ENCODE results near the gene NUP155.
"Not testable (repeated sequence)": the region's sequence is repeated elsewhere in the genome, so short reads cannot be mapped to it uniquely, and the experiment has no call there.

NUP155 gene

DNA sequence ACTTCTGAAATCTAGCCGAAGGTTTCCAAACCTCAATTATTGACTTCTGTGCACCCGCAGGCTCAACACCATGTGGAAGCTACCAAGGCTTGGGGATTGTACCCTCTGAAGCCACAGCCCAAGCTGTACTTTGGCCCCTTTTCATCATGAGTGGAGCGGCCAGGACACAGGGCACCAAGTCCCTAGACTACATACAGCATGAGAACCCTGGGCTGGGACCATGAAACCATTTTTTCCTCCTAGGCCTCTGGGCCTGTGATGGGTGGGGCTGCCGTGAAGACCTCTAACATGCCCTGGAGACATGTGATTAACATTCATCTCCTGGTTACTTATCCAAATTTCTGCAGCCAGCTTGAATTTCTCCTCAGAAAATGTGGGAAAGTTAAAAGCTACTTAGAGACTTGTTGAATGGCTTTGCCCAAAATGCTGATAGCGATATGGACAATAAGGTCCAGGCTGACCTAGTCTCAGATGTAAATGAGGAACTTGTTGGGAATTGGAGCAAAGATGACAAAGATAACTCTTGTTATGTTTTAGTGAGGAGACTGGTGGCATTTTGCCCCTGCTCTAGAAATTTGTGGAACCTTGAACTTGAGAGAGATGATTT lies 87.6 kb downstream of the NUP155 start:
- no peak for DNase-seq (ENCODE audit: low spot score)

DNA sequence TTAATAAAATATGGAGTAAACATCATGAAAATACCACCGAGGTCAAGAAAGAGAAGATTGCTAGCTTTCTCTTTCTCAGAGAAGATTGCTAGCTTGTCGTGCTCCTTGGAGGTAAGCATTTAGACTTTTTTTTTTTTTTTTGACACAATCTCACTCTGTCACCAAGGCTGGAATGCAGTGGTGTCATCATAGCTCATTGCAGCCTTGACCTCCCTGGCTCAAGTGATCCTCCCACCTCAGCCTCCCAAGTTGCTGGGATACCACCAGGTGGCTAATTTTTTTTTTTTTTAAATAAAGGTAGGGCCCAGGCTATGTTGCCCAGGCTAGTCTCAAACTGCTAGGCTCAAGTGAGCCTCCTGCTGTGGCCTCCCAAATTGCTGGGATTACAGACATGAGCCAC lies 95.4 kb downstream of the NUP155 start:
- DNase-seq (ENCODE audit: low spot score) = no peak

DNA sequence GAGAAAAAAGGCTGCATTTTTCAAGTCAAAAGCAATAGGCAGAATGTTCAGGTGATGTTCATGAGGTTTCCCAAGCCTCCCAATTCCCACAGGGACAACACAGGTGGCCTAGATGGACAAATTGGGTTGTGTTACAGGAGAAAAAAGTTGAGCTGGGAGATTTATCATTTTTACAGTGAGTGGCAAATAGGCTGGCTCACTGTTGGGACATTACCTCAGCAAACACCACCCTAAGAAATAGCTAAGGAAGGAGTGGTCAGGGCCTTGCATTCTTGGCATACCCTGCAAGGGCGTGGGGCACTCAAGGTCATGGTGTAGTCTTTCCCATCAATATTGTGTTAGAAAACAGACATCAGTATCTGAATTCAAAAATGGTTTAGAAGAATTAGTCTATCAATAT lies 98.4 kb downstream of the NUP155 start:
- DNase-seq (ENCODE audit: low spot score) = peak; percentile 33

DNA sequence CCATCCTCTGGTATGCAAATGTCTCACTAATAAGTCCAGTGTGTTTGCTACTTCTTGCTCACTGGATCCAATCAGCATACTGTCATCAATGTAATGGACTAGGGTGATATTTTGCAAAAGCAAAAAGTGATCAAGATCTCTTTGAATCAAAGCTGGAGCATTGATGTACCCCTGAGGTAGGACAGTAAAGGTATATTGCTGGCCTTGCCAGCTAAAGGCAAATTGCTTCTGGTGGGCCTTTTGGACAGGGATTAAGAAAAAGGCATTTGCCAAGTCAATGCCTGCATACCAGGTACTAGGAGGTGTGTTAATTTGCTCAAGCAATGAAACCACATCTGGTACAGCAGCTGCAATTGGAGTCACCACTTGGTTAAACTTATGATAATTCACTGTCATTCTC lies 102.8 kb downstream of the NUP155 start:
- DNase-seq (ENCODE audit: low spot score) = not testable (repeated sequence)

DNA sequence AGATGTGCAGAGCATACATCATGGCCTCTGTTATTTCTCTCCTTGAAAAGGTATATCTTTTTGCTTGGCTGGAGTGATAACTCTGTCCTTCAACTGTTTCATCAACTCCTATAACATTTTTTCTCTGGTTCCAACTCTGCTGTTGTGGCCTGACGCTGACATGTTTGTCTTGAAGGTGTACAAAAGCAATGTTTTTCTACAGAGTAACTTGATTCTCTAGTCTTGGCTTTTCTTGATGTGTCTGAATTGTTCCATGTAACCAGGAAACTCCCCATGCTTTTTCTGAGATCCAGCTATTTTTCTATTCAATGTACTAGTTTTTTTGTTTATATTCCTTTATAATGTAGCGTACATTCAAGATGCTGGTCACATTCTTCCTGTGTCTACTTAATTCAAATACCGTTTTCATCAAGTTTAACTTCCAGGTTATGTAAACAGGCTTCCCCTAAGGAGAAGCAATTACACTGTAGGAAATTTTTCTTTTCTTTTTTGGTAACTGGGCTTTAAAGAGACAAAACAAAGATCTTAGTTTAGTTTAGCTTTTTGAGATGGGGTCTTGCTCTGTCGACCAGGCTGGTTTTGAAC lies 115.0 kb downstream of the NUP155 start:
- no peak for DNase-seq (ENCODE audit: low spot score)

DNA sequence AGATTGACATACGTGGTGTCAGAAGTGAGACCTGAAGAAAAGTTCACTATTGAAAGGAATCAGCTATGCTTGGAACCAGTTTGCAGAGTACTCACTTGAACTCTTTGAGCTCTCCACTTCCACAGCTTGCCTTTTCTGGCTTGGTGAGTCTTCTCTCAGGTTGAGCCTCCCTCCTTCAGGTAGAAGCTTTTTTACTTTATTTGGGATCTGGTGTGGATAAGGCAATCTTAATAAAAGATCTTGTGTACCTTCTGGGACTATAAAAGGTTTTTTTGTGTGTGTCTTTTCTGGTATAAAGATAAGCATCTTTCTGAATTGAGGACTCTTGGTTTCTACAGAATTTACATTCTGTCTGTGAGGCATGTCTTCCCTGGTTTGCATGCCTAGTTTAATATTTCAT lies 116.3 kb downstream of the NUP155 start:
- no peak for DNase-seq (ENCODE audit: low spot score)

DNA sequence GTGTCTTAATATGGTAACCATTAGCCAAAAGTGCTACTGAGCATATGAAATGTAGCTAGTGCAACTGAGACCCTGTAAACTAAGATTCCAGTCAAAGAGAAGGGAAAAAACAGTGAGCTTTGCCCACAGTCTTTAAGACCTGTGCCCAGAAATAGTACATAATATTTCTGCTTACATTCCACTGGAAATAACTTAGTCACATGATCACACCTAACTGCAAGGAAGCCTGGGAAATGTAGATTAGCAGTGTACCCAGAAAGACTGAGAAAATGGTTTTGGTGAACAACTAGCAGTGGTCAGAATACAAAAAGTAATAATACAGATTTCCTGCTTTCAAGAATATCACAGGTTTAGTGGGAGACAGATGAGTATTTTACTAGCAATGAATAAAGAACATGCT lies 119.2 kb downstream of the NUP155 start:
- DNase-seq (ENCODE audit: low spot score) = no peak

DNA sequence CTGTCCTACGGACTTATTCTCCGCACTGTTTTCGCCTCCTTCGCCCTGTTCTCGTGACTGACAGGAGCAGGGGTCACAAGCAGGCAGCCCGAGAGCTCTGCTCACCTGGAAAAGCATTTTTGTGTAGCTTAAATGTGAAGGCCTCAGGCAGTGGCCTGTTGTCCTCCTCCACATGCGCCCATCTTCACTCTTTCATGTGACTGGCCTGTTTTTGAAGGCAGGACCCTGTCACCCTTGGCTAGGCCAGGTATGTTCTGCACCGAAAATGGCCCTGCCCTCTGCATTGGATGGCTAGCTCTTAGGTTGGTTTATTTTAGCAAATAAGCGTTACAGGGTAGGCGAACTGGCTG lies 121.1 kb downstream of the NUP155 start:
- DNase-seq (ENCODE audit: low spot score) = no peak

DNA sequence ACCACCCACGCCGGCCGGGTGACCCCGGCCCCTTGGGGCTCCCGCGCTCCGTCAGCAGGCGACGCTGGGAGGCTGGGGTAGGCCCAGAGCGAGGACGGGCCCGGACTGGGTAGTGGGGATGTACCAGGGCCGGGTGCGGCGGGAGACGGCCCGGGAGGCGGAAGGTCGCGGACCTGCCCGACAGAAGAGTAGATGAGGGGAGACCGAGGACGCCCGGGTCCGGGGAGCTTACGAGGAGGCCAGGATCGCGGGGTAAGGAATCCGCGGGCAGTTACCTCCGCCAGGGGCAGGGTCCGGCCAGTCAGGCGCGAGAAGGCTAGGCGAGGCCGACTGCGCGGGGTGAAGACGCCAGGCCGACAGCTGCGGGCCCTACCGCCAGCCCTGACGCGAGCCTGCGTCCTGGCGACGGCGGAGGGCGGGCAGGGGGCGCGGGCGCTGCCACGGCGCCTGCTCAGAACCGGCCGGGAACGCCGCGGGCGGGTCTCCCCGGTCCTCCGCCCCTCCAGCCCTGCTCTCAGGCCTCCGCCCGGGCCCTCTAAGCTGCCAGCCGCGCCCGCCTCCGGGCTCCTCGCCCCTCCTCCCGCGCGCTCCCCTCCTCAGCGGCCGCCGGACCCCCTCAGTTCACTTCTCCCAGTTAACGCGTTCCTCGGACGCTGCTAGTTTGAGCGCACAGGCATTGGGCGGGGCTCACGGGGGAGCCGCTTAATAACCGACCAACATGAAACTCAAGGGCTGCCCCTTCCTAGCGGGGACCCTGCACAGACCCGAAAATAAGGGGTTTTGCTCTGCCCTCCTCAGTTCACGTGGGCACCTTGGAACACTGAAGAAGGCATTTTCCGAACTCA lies 121.7 kb downstream of the NUP155 start, which contains the start of gene CPLANE1:
Gene CPLANE1, minus strand, starts transcription at position 407 of the 845 bp plus-strand sequence. CDS start 1,678 bp downstream, outside the sequence.
- peak; percentile 93 for DNase-seq (ENCODE audit: low spot score)

DNA sequence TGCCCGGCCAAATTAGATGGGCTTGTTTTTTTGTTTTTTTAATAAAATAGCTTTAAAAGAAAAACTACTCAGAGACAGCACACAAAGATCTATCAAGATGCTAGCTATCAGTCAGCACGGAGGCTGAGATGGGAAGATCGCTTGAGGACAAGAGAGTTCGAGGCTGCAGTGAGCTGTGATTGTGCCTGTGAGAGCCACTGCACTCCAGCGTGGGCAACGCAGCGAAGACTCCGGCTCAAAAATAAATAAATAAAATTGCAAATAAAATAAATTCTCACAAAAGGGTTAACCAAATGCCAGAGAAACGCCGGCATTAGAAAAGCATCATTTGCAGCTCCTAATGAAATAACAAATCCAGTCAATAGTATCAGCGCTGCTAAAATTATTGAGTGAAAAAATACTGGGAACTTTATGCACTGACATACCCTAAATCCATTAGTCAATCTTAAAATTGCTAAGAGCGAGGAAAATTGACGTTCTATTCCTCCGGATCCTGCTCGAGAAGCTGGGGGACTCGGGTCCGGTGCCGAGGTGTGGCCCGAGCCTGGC lies 122.4 kb downstream of the NUP155 start:
- no peak for DNase-seq (ENCODE audit: low spot score)

- no peak for DNase-seq (ENCODE audit: low spot score)
Measured at GRCh38 chr5:37247496-37247895, 123.4 kb downstream of the NUP155 start.

GRCh38 chr5:37247036-37247435 lies 123.9 kb downstream of the NUP155 start:
- DNase-seq (ENCODE audit: low spot score) = no peak

Data from AG08396 (cell line).